ENCODE data around the gene RNF167. TPM values are rescaled to one million over a fixed set of nuclear protein-coding genes. Genes with fewer than 3 reads are reported as not detected.

Gene RNF167
- total and polyA plus RNA-seq, 2 donors (not counting 3 experiments of a cell fraction or from before 2014, with no cell fraction given) = 60.2 to 87.6 TPM

DNA sequence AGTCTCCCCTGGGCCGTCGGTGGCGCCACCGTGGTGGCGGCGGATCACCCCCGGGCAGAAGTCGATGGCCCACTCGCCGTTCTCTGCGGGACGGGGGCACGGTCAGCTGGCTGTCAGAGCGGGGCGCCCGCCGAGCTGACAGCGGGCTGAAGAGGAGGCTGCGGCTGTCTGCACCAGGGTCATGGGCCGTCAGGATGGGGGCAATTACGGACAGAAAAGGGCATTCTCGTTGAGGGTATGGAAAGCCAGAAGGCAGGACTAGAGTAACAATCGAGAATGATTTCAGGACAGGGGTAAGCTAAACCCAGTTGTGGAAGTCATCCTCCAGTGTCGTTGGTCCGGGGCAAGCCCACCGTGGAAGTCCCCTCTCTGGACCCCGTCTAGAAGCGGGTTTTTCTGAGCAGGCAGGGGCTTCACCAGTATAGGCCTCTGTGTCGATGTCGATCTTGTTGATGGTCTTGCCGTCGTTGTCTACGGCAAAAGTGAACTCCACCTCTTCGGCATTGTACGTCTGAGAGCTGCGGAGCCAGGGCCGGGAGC lies 38.9 kb upstream of the RNF167 start:
- no peaks in the 10 kb centered on the region for H4K20me1 ChIP-seq (replicated peaks; ENCODE audit: control insufficient read depth, extremely low read depth, insufficient read depth, low read length)
- H3K4me1 ChIP-seq (ENCODE audit: control insufficient read depth, extremely low read depth, insufficient read depth, low read length) = peaks cover 10% of the 10 kb centered on the region
- no peaks in the 10 kb centered on the region for H3K9me3 ChIP-seq (replicated peaks; ENCODE audit: control insufficient read depth, insufficient read depth, low read length)
- no peaks in the 10 kb centered on the region for H3K9me1 ChIP-seq (replicated peaks; ENCODE audit: control insufficient read depth, extremely low read depth, insufficient read depth, low read length)
- dilution Hi-C loops (cut with MboI; ENCODE audit: extremely low pct_ligation_motif_present, low sequenced_read_pairs) (no loop called here), intact Hi-C loops (cut with micrococcal nuclease) (loop anchor here (5.0 kb wide), 2 partner anchors 114 to 169 kb away; partner anchors contain the start of genes GLTPD2, MED11 and VMO1)
- peak overlapping the region; percentile 26 for H3K9ac ChIP-seq (replicated peaks; ENCODE audit: extremely low read depth, insufficient read depth, low read length)
- H3K27ac ChIP-seq (ENCODE audit: insufficient read depth, low read depth, low read length) = peak overlapping the region; percentile 23
- DNase-seq (ENCODE audit: low read depth, low spot score) (no peak), FAIRE-seq (no peak)
- no peak for TF ChIP-seq MYC (IDR thresholded peaks at IDR 0.05; ENCODE audit: low read depth, low read length)
- no peak for TF ChIP-seq FOS (IDR thresholded peaks at IDR 0.05; ENCODE audit: borderline replicate concordance, insufficient read depth, low read length)
- peak; percentile 5 for TF ChIP-seq POLR2A (IDR thresholded peaks at IDR 0.05; ENCODE audit: low read depth, low read length)
- no peak for TF ChIP-seq JUN (IDR thresholded peaks at IDR 0.05; ENCODE audit: borderline replicate concordance, insufficient read depth, insufficient read length, low read depth)
- TF ChIP-seq, protein P1, sequence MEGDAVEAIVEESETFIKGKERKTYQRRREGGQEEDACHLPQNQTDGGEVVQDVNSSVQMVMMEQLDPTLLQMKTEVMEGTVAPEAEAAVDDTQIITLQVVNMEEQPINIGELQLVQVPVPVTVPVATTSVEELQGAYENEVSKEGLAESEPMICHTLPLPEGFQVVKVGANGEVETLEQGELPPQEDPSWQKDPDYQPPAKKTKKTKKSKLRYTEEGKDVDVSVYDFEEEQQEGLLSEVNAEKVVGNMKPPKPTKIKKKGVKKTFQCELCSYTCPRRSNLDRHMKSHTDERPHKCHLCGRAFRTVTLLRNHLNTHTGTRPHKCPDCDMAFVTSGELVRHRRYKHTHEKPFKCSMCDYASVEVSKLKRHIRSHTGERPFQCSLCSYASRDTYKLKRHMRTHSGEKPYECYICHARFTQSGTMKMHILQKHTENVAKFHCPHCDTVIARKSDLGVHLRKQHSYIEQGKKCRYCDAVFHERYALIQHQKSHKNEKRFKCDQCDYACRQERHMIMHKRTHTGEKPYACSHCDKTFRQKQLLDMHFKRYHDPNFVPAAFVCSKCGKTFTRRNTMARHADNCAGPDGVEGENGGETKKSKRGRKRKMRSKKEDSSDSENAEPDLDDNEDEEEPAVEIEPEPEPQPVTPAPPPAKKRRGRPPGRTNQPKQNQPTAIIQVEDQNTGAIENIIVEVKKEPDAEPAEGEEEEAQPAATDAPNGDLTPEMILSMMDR (IDR thresholded peaks at IDR 0.05; ENCODE audit: extremely low read depth in 1 of 2, insufficient read depth in 1 of 2, low read depth in 1 of 2, low read length in 2 of 2) = no peak
- TF ChIP-seq, protein P2, sequence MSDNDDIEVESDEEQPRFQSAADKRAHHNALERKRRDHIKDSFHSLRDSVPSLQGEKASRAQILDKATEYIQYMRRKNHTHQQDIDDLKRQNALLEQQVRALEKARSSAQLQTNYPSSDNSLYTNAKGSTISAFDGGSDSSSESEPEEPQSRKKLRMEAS (IDR thresholded peaks at IDR 0.05; ENCODE audit: insufficient read depth, insufficient read length) = no peak
- no peak for TF ChIP-seq EZH2 (IDR thresholded peaks at IDR 0.05; ENCODE audit: borderline replicate concordance, low read depth, low read length, severe bottlenecking)
- TF ChIP-seq GATA2 (IDR thresholded peaks at IDR 0.05; ENCODE audit: insufficient read depth, insufficient read length, low read depth, low read length) = no peak
- TF ChIP-seq POLR2AphosphoS5 (IDR thresholded peaks at IDR 0.05; ENCODE audit: insufficient read depth, low read depth, low read length) = peak; percentile 15
- ChIA-PET CTCF (interaction anchor here (1.0 to 6.9 kb wide), 8 partner anchors 23 to 192 kb away, joined by 3 to 70 read pairs (median 4); partner anchors contain the start of genes ARRB2, GLTPD2, PSMB6 and SPAG7), POLR2A (no interaction called here)
- peaks cover 0 to 11% of the 10 kb centered on the region in 2 experiments for H3K36me3 ChIP-seq (ENCODE audit: control insufficient read depth in 2 of 2, extremely low read depth in 1 of 2, insufficient read depth in 2 of 2, low read length in 2 of 2)
- peak overlapping the region; percentile 31 for H2AFZ ChIP-seq (ENCODE audit: low read depth, low read length)
- peak overlapping the region in 1 of 3 experiments; percentile 8 for H3K4me3 ChIP-seq (replicated peaks in 1 of 3; ENCODE audit: insufficient read depth in 1 of 3, low read depth in 1 of 3, low read length in 3 of 3)
- no peaks in the 10 kb centered on the region for H3K79me2 ChIP-seq (ENCODE audit: control insufficient read depth, insufficient read depth, low read length)
- TSS peak; percentile 65 for BruUV-seq (replicated peaks)
- no peaks in the 10 kb centered on the region for H3K27me3 ChIP-seq (ENCODE audit: control insufficient read depth in 2 of 2, insufficient read depth in 2 of 2, low read length in 2 of 2)
- peak overlapping the region; percentile 35 for H3K4me2 ChIP-seq (ENCODE audit: insufficient read depth, low read length)

Measured in endothelial cell of umbilical vein (primary cell).